Measurements from ENCODE around the gene EEF1AKMT1. TPM values are rescaled to one million over a fixed set of nuclear protein-coding genes. Genes with fewer than 3 reads are reported as not detected.

EEF1AKMT1 gene
- polyA plus RNA-seq, 1 donor from 2014 or later = 8.2 TPM

- H2AFZ ChIP-seq (ENCODE audit: low read depth, low read length) = no peak overlapping the region
- no peaks in the 10 kb centered on the region for H3F3A ChIP-seq (ENCODE audit: insufficient read depth, low read length, poor library complexity, severe bottlenecking)
- no peaks in the 10 kb centered on the region for H3K9me2 ChIP-seq (ENCODE audit: insufficient read depth, low read length)
- H4K20me1 ChIP-seq (ENCODE audit: insufficient read depth) = no peaks in the 10 kb centered on the region
- no peak overlapping the region for H3K4me3 ChIP-seq (ENCODE audit: low read length)
- H3K36me3 ChIP-seq (ENCODE audit: insufficient read depth, low read length) = no peaks in the 10 kb centered on the region
- TF ChIP-seq CTCF (IDR thresholded peaks at IDR 0.05; ENCODE audit: poor library complexity, severe bottlenecking) = no peak
- TF ChIP-seq RAD21 (conservative IDR thresholded peaks at IDR 0.05) = no peak
- no peak for TF ChIP-seq EZH2 (IDR thresholded peaks at IDR 0.05; ENCODE audit: borderline replicate concordance, insufficient read depth, low read length, poor library complexity, severe bottlenecking)
- H3K79me2 ChIP-seq (replicated peaks; ENCODE audit: insufficient read depth, low read length) = no peaks in the 10 kb centered on the region
- no peak overlapping the region for H3K9ac ChIP-seq (ENCODE audit: low read length)
- H3K9me3 ChIP-seq (ENCODE audit: low read length) = no peaks in the 10 kb centered on the region
- H3K27me3 ChIP-seq (ENCODE audit: insufficient read depth, low read depth, low read length) = no peaks in the 10 kb centered on the region
- no peak overlapping the region for H3K4me2 ChIP-seq (ENCODE audit: low read length)
- H3K27ac ChIP-seq (ENCODE audit: low read length) = no peak overlapping the region
Measured at GRCh38 chr13:20715330-20715712, 58.4 kb downstream of the EEF1AKMT1 start.

GRCh38 chr13:20714563-20715329 lies 59.0 kb downstream of the EEF1AKMT1 start:
- Histone ChIP-seq H3F3A (ENCODE audit: insufficient read depth, low read length, poor library complexity, severe bottlenecking) (no peaks in the 10 kb centered on the region), H4K20me1 (ENCODE audit: insufficient read depth) (no peaks in the 10 kb centered on the region), H3K9me2 (ENCODE audit: insufficient read depth, low read length) (no peaks in the 10 kb centered on the region), H3K9me3 (ENCODE audit: low read length) (no peaks in the 10 kb centered on the region), H3K4me2 (ENCODE audit: low read length) (no peak overlapping the region), H3K4me3 (ENCODE audit: low read length) (no peak overlapping the region), H3K9ac (ENCODE audit: low read length) (no peak overlapping the region), H3K27ac (ENCODE audit: low read length) (no peak overlapping the region), H3K27me3 (ENCODE audit: insufficient read depth, low read depth, low read length) (no peaks in the 10 kb centered on the region), H3K79me2 (replicated peaks; ENCODE audit: insufficient read depth, low read length) (no peaks in the 10 kb centered on the region), H2AFZ (ENCODE audit: low read depth, low read length) (no peak overlapping the region), H3K36me3 (ENCODE audit: insufficient read depth, low read length) (no peaks in the 10 kb centered on the region)
- TF ChIP-seq EP300 (conservative IDR thresholded peaks at IDR 0.05; ENCODE audit: poor library complexity, severe bottlenecking) = no peak
- TF ChIP-seq SMC3 (conservative IDR thresholded peaks at IDR 0.05; ENCODE audit: poor library complexity) = no peak
- no peak for TF ChIP-seq CTCF (IDR thresholded peaks at IDR 0.05; ENCODE audit: poor library complexity, severe bottlenecking)
- no peak for TF ChIP-seq TAF1 (IDR thresholded peaks at IDR 0.05; ENCODE audit: low read depth)
- no peak for TF ChIP-seq POLR2AphosphoS5 (IDR thresholded peaks at IDR 0.05)
- no peak for TF ChIP-seq REST (IDR thresholded peaks at IDR 0.05; ENCODE audit: borderline replicate concordance)
